Nephron (organoid): Measurements from ENCODE around the gene AGO4.
A peak's percentile ranks its signal among the peaks of the same experiment; 100 is the strongest.

Experiments
- H3K27ac Mint-ChIP-seq, 3 experiments: 2 replicates each; pipeline ENCODE4 v1.8.0; 2020; ENCODE audit warnings: mixed read lengths in 3 of 3, mild to moderate bottlenecking in 2 of 3, moderate library complexity in 1 of 3
- H3K27me3 Mint-ChIP-seq: 2 replicates; pipeline ENCODE4 v1.8.0; 2021; ENCODE audit warnings: low read depth, mild to moderate bottlenecking, moderate library complexity, mixed read lengths
- H3K36me3 Mint-ChIP-seq: 2 replicates; pipeline ENCODE4 v1.8.0; 2020; ENCODE audit warnings: low read depth, mixed read lengths
- H3K4me1 Mint-ChIP-seq: 2 replicates; pipeline ENCODE4 v1.8.0; 2020; ENCODE audit warnings: mixed read lengths
- H3K4me3 Mint-ChIP-seq, 3 experiments: 2 replicates each; pipeline ENCODE4 v1.8.0; 2020; ENCODE audit warnings: mild to moderate bottlenecking in 3 of 3, mixed read lengths in 3 of 3, moderate library complexity in 2 of 3
- H3K9me3 Mint-ChIP-seq: 2 replicates; pipeline ENCODE4 v1.8.0; 2020; ENCODE audit warnings: mixed read lengths
- CTCF ChIP-seq, 3 experiments: fragments of 200-600 bp; sonication (generic); IDR thresholded peaks; one replicate each; pipeline ENCODE4 v1.5.0; 2021; ENCODE audit warnings: antibody characterized with exemption in 3 of 3; ENCODE audit not compliant: unreplicated experiment in 3 of 3

The AGO4 gene

GRCh38 chr1:35876988-35877387, 69.2 kb downstream of the AGO4 start:
- TF ChIP-seq CTCF (IDR thresholded peaks at IDR 0.05; ENCODE audit: unreplicated experiment in 3 of 3) = no peak
- no peak overlapping the region for H3K4me3 Mint-ChIP-seq
- no peaks in the 10 kb centered on the region for H3K27me3 Mint-ChIP-seq
- H3K4me1 Mint-ChIP-seq = peaks cover 2% of the 10 kb centered on the region
- H3K36me3 Mint-ChIP-seq = no peaks in the 10 kb centered on the region
- H3K9me3 Mint-ChIP-seq = no peaks in the 10 kb centered on the region
- no peak overlapping the region for H3K27ac Mint-ChIP-seq

DNA sequence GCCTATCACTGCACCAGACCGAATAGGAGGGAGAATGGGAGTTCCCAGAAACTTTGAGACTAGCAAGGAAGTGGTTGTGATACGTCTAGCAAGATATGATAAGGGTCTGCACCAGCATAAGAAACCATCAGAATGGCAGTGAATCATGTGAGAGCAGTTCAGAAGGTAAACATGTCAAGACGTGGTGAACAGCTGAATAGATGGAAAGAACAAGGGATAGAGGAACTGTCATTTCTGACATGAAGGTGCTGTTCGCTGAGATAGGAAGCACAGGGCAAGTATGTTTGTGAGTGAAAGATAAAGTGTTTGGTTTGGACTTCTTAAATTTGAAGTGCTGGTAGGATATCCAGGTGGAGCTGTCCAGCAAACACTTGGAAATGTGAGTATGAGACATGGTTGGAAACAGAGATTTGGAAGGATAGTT, 74.0 kb downstream of the AGO4 start:
- TF ChIP-seq CTCF (IDR thresholded peaks at IDR 0.05; ENCODE audit: unreplicated experiment in 3 of 3) = no peak
- Mint-ChIP-seq H3K4me3 (peak overlapping the region; percentile 78 to 84 (median 83)), H3K27me3 (no peaks in the 10 kb centered on the region), H3K4me1 (peaks cover 31% of the 10 kb centered on the region), H3K9me3 (no peaks in the 10 kb centered on the region), H3K27ac (peak overlapping the region in 2 of 3 experiments; percentile 12 to 30), H3K36me3 (no peaks in the 10 kb centered on the region)

GRCh38 chr1:35882586-35882944, 74.7 kb downstream of the AGO4 start:
- Mint-ChIP-seq H3K9me3 (no peaks in the 10 kb centered on the region), H3K27ac (no peak overlapping the region), H3K4me1 (peaks cover 38% of the 10 kb centered on the region), H3K36me3 (no peaks in the 10 kb centered on the region), H3K27me3 (no peaks in the 10 kb centered on the region), H3K4me3 (peak overlapping the region; percentile 78 to 84 (median 83))
- no peak for TF ChIP-seq CTCF (IDR thresholded peaks at IDR 0.05; ENCODE audit: unreplicated experiment in 3 of 3)

DNA sequence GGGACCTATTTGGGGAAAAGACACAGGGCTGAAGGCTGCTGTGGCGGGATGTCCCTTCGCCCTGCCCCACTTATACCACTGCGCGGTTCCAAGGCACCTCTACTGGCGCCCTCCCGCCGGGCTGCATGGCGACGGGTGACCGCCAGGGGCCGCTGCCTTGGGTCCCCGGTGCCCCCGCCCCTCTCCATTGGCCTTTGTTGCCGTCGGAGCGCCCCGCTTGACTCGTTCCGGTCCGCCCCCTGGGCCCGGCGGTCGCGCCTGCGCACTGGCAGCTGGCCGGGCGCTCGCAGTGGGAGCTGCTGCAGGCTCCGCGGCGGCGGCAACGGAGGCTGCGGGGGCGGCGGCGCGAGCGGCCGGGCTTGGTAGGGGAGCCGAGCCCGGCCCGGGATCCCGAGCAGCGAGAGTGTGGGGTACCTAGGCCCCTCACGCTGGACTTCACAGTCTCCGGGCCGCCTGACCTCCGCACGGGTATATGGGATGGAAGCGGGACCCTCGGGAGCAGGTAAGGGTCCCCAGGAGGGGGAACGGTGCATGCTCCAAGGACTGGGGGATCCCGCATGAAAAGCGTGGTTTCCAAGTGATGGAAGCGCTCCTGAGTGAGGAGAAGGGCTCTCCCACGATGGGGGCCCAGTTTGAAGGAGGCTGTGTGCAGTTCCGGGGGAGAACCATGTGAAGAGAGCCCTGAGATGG, 75.3 kb downstream of the AGO4 start, which contains the start of gene AGO1:
Gene AGO1, plus strand, starts transcription at position 265 of the 690 bp plus-strand sequence. Its CDS starts 213 bp downstream, at position 478.
- Mint-ChIP-seq H3K27me3 (no peaks in the 10 kb centered on the region), H3K27ac (peak within 1 kb of the TSS; percentile 44 to 85 (median 84)), H3K9me3 (no peaks in the 10 kb centered on the region), H3K4me3 (peak within 1 kb of the TSS; percentile 97 to 98 (median 97)), H3K4me1 (peaks cover 42% of the 10 kb centered on the region), H3K36me3 (no peaks in the 10 kb centered on the region)
- TF ChIP-seq CTCF (IDR thresholded peaks at IDR 0.05; ENCODE audit: unreplicated experiment in 3 of 3) = peak; percentile 97

- no peak for TF ChIP-seq CTCF (IDR thresholded peaks at IDR 0.05; ENCODE audit: unreplicated experiment in 3 of 3)
- Mint-ChIP-seq H3K36me3 (peaks cover 5% of the 10 kb centered on the region), H3K9me3 (no peaks in the 10 kb centered on the region), H3K27me3 (no peaks in the 10 kb centered on the region), H3K4me1 (peaks cover 42% of the 10 kb centered on the region), H3K4me3 (peak overlapping the region; percentile 97 to 98 (median 97)), H3K27ac (peak overlapping the region; percentile 44 to 85 (median 84))
These were observed 75.9 kb downstream of the AGO4 start for GRCh38 chr1:35883635-35884101.

DNA sequence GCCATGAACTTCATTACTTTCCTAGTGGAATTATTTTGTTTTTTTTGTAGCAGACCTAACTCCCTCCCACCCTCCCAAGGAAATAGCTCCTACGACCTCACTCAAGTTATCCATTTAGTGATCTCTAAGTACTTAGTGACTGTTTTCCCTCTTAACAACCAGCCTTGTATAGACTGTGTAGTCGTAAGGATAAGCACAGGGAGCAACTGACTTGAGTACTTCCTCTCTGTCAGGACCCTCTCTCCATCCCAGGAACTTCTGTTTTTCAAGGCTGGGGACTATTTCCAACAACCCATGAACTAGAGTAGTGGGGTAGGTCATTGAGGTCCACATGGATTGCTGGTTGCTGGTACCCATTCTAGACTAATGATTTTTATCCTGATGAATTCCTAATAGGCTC, 77.1 kb downstream of the AGO4 start:
- Mint-ChIP-seq H3K4me3 (peak overlapping the region; percentile 97 to 98 (median 97)), H3K27ac (peak overlapping the region in 1 of 3 experiments; percentile 14), H3K36me3 (peaks cover 8% of the 10 kb centered on the region), H3K9me3 (no peaks in the 10 kb centered on the region), H3K27me3 (no peaks in the 10 kb centered on the region), H3K4me1 (peaks cover 42% of the 10 kb centered on the region)
- no peak for TF ChIP-seq CTCF (IDR thresholded peaks at IDR 0.05; ENCODE audit: unreplicated experiment in 3 of 3)
